IMR-90 (cell line): ENCODE measurements around the gene CFAP43. TPM values are rescaled to one million over a fixed set of nuclear protein-coding genes. Genes with fewer than 3 reads are reported as not detected.

Experiments
- ATAC-seq: fragments of 200-7000 bp; cut with Tn5 transposase; 2 replicates; pipeline ENCODE4 v1.9.1; 2020; ENCODE audit warnings: low read depth, mild to moderate bottlenecking, moderate library complexity
- BruUV-seq: library from RNA; stranded (reverse); fragments of 400-500 nt; replicated peaks from 2 replicates; lab custom pipeline; 2021; lab: Mats Ljungman, UMichigan
- CTCF ChIA-PET: fragments of 300-600 bp; formaldehyde crosslinking; extraction: SDS; loops from one replicate; lab custom pipeline; 2021; ENCODE audit warnings: antibody characterized with exemption; lab: Yijun Ruan, JAX
- POLR2A ChIA-PET: fragments of 300-600 bp; sonication (Branson Sonifier 250); formaldehyde crosslinking; loops from one replicate; lab custom pipeline; 2022; ENCODE audit warnings: antibody characterized with exemption; ENCODE audit not compliant: unreplicated experiment; lab: Charles Lee
- DNase-seq: peaks from one replicate; pipeline ENCODE4 v3.0.0; 2013
- H2AFZ ChIP-seq: replicated peaks from 2 replicates; pipeline ENCODE3; 2013; ENCODE audit warnings: low read length, mild to moderate bottlenecking; ENCODE audit not compliant: poor library complexity
- H2AK5ac ChIP-seq: 2 replicates; pipeline ENCODE4 v1.6.1; 2013; ENCODE audit warnings: low read depth, low read length, inconsistent platforms
- H2AK9ac ChIP-seq: replicated peaks from 2 replicates; pipeline ENCODE3; 2013; ENCODE audit warnings: mild to moderate bottlenecking, low read depth, low read length, moderate library complexity; ENCODE audit not compliant: poor library complexity
- H2BK120ac ChIP-seq: 2 replicates; pipeline ENCODE4 v1.6.1; 2013; ENCODE audit warnings: low read depth, low read length, inconsistent platforms
- H2BK15ac ChIP-seq: 3 replicates; pipeline ENCODE4 v1.6.1; 2013; ENCODE audit warnings: low read depth, low read length, inconsistent platforms
- H2BK20ac ChIP-seq: 2 replicates; pipeline ENCODE4 v1.6.1; 2013; ENCODE audit warnings: low read depth, mild to moderate bottlenecking, inconsistent platforms, low read length, moderate library complexity
- H2BK5ac ChIP-seq: 2 replicates; pipeline ENCODE4 v1.6.1; 2013; ENCODE audit warnings: mild to moderate bottlenecking, low read depth, low read length, inconsistent platforms; ENCODE audit not compliant: poor library complexity, severe bottlenecking
- H3K14ac ChIP-seq: replicated peaks from 2 replicates; pipeline ENCODE4 v1.6.1; 2013; ENCODE audit warnings: low read depth, low read length, inconsistent platforms
- H3K18ac ChIP-seq: 2 replicates; pipeline ENCODE4 v1.6.1; 2013; ENCODE audit warnings: low read depth, low read length, control low read depth
- H3K23ac ChIP-seq: 2 replicates; pipeline ENCODE4 v1.6.1; 2013; ENCODE audit warnings: low read depth, low read length, inconsistent platforms
- H3K27ac ChIP-seq: 2 replicates; pipeline ENCODE4 v1.5.1; 2013; ENCODE audit warnings: mild to moderate bottlenecking, control low read depth, low read length; ENCODE audit not compliant: insufficient read depth
- H3K27me3 ChIP-seq: 2 replicates; pipeline ENCODE4 v1.6.1; 2013; ENCODE audit warnings: low read length; ENCODE audit not compliant: control insufficient read depth, insufficient read depth
- H3K36me3 ChIP-seq: 2 replicates; pipeline ENCODE4 v1.6.1; 2013; ENCODE audit warnings: low read length, mixed read lengths; ENCODE audit not compliant: control insufficient read depth, insufficient read depth
- H3K4ac ChIP-seq: 2 replicates; pipeline ENCODE4 v1.6.1; 2013; ENCODE audit warnings: low read depth, low read length, inconsistent platforms
- H3K4me1 ChIP-seq: 2 replicates; pipeline ENCODE4 v1.6.1; 2013; ENCODE audit warnings: low read length, mixed read lengths; ENCODE audit not compliant: control insufficient read depth, insufficient read depth
- H3K4me2 ChIP-seq: 2 replicates; pipeline ENCODE4 v1.6.1; 2013; ENCODE audit warnings: low read depth, mild to moderate bottlenecking, control low read depth, low read length, moderate library complexity
- H3K4me3 ChIP-seq: 2 replicates; pipeline ENCODE4 v1.5.1; 2013; ENCODE audit warnings: low read depth, mild to moderate bottlenecking, control low read depth, low read length, moderate library complexity; ENCODE audit not compliant: insufficient read depth
- H3K56ac ChIP-seq: 2 replicates; pipeline ENCODE4 v1.6.1; 2013; ENCODE audit warnings: low read length, inconsistent platforms; ENCODE audit not compliant: insufficient read depth; ENCODE audit errors: extremely low read depth
- H3K79me1 ChIP-seq, 2 experiments: 2 replicates each; pipeline ENCODE4 v1.6.1; 2013; ENCODE audit warnings: low read length in 2 of 2, inconsistent platforms in 1 of 2, low read depth in 1 of 2
- H3K9ac ChIP-seq: 2 replicates; pipeline ENCODE4 v1.6.1; 2013; ENCODE audit warnings: low read depth, low read length, control low read depth
- H3K9me1 ChIP-seq: 2 replicates; pipeline ENCODE4 v1.6.1; 2013; ENCODE audit warnings: low read length, inconsistent platforms; ENCODE audit not compliant: insufficient read depth
- H3K9me3 ChIP-seq: 2 replicates; pipeline ENCODE4 v1.6.1; 2013; ENCODE audit warnings: low read length; ENCODE audit not compliant: control insufficient read depth, insufficient read depth
- H4K20me1 ChIP-seq: 2 replicates; pipeline ENCODE4 v1.6.1; 2013; ENCODE audit warnings: low read length, inconsistent platforms; ENCODE audit not compliant: insufficient read depth
- H4K5ac ChIP-seq: 2 replicates; pipeline ENCODE4 v1.6.1; 2013; ENCODE audit warnings: mild to moderate bottlenecking, low read depth, low read length, control low read depth
- H4K8ac ChIP-seq, 2 experiments: 2 replicates each; pipeline ENCODE4 v1.6.1; 2013; ENCODE audit warnings: low read depth in 2 of 2, low read length in 2 of 2, control low read depth in 1 of 2, inconsistent platforms in 1 of 2
- H4K91ac ChIP-seq: 2 replicates; pipeline ENCODE4 v1.6.1; 2013; ENCODE audit warnings: low read depth, low read length, inconsistent platforms; ENCODE audit not compliant: insufficient read depth
- BHLHE40 ChIP-seq: fragments of 150-350 bp; IDR thresholded peaks from 2 replicates; pipeline ENCODE4 v1.6.1; 2016; ENCODE audit warnings: mild to moderate bottlenecking, low read depth, low read length
- CEBPB ChIP-seq: IDR thresholded peaks from 2 replicates; pipeline ENCODE4 v1.6.1; 2012; ENCODE audit warnings: low read depth, low read length, improper control_type of control experiment
- CHD1 ChIP-seq: IDR thresholded peaks from 2 replicates; pipeline ENCODE4 v1.6.1; 2012; ENCODE audit warnings: low read depth, low read length, improper control_type of control experiment
- FOS ChIP-seq: fragments of 150-350 bp; IDR thresholded peaks from 2 replicates; pipeline ENCODE4 v1.6.1; 2016; ENCODE audit warnings: low read depth, low read length
- MAFK ChIP-seq: IDR thresholded peaks from 2 replicates; pipeline ENCODE4 v1.6.1; 2012; ENCODE audit warnings: low read depth, low read length, improper control_type of control experiment
- MAZ ChIP-seq: IDR thresholded peaks from 2 replicates; pipeline ENCODE4 v1.6.1; 2012; ENCODE audit warnings: low read depth, mild to moderate bottlenecking, low read length, improper control_type of control experiment, moderate library complexity, borderline replicate concordance
- MXI1 ChIP-seq: IDR thresholded peaks from 2 replicates; pipeline ENCODE4 v1.6.1; 2012; ENCODE audit warnings: low read depth, mild to moderate bottlenecking, low read length, moderate library complexity, borderline replicate concordance
- NFE2L2 ChIP-seq: fragments of 150-350 bp; IDR thresholded peaks from 2 replicates; pipeline ENCODE4 v1.6.1; 2016; ENCODE audit warnings: low read depth, mild to moderate bottlenecking, low read length
- POLR2A ChIP-seq: IDR thresholded peaks from 2 replicates; pipeline ENCODE4 v1.6.1; 2012; ENCODE audit warnings: mild to moderate bottlenecking, low read depth, low read length
- RAD21 ChIP-seq: IDR thresholded peaks from 2 replicates; pipeline ENCODE4 v1.6.1; 2012; ENCODE audit warnings: low read length, improper control_type of control experiment
- RCOR1 ChIP-seq: IDR thresholded peaks from 2 replicates; pipeline ENCODE4 v1.6.1; 2012; ENCODE audit warnings: mild to moderate bottlenecking, low read length, improper control_type of control experiment; ENCODE audit not compliant: insufficient replicate concordance
- SMC3 ChIP-seq: fragments of 150-350 bp; IDR thresholded peaks from 2 replicates; pipeline ENCODE4 v1.6.1; 2016; ENCODE audit warnings: low read depth, mild to moderate bottlenecking, antibody characterized with exemption, low read length, moderate library complexity
- WGBS, 2 experiments: methylation state at CpG; one replicate each; pipeline versions ENCODE4 v1.1.5 to v1.1.7; 2013; ENCODE audit warnings: missing lambda C conversion rate in 2 of 2; ENCODE audit not compliant: insufficient read length in 1 of 2; ENCODE audit errors: extremely low coverage in 2 of 2; 5-methylcytosine and 5-hydroxymethylcytosine counted together
- dilution Hi-C: fragments of 300-500 bp; cut with HindIII; formaldehyde crosslinking; loops from one replicate; pipeline ENCODE4 v1.14.3; 2018; ENCODE audit warnings: low sequenced_read_pairs; ENCODE audit not compliant: unreplicated experiment
- in situ Hi-C: fragments of 300-500 bp; cut with MboI; formaldehyde crosslinking; loops from 3 replicates; pipeline ENCODE4 v1.14.3; 2019; ENCODE audit warnings: low sequenced_read_pairs, inconsistent platforms, mixed read lengths
- intact Hi-C: fragments of 100-400 bp; cut with micrococcal nuclease; formaldehyde crosslinking; loops from 2 replicates; pipeline ENCODE4 v1.10.0; 2022
- polyA plus RNA-seq, 3 experiments: library from polyadenylated mRNA; depleted of rRNA; stranded (reverse); fragments of >200 nt; gene quantifications; 2 replicates each; pipeline ENCODE4 v1.2.3, GENCODE V29; 2012; ENCODE audit warnings: low replicate concordance in 1 of 3
- total RNA-seq: library from RNA; depleted of rRNA; stranded (reverse); fragments of >200 nt; gene quantifications from 2 replicates; pipeline ENCODE4 v1.2.3, GENCODE V29; 2012
- TF ChIP-seq, protein P1 (sequence below): conservative IDR thresholded peaks from 2 replicates; pipeline ENCODE4 v1.5.1; 2012; ENCODE audit warnings: mild to moderate bottlenecking, low read depth, low read length, improper control_type of control experiment
- TF ChIP-seq, protein P2 (sequence below): fragments of 150-350 bp; IDR thresholded peaks from 2 replicates; pipeline ENCODE4 v1.6.1; 2016; ENCODE audit warnings: low read depth, mild to moderate bottlenecking, low read length, moderate library complexity, borderline replicate concordance

The CFAP43 gene
- total and polyA plus RNA-seq, 2 of the 4 experiments (the other 2 are of a cell fraction) = under 0.01 to 0.05 TPM

DNA sequence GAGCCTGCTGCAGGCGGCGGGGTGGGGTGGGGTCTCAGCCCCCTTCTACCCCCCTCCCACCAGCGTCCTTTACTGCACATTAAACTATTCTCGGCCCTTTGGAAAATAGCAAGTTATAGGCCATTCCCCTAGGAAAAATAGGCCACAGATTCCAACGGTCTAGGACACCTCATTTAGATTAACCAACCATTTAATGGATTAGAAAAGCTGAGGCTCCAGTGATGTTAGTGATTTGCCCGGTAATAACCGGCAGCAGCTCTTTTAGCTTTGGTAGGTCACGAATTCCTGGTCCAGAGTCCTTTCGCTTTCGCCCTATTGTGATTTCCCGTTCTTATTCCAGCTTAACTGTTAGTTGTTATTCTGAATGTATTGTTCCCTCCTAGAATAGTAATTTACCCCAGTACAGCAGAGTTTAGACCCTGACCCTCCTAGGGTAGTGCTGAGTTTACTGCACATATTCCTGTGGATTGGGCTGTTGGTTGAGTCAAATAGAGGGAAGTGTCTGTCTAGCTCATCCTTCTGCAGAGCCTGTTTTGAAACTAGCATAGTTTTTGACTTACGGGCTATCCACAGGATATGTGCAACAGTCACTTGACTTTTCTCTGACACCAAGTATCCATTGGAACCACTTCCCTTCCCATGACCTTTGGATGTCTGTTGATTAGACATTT, 23.3 kb upstream of the CFAP43 start:
- TSS peak; percentile 54 for BruUV-seq
- Histone ChIP-seq H3K36me3 (peaks cover 19% of the 10 kb centered on the region), H2BK5ac (peak overlapping the region; percentile 90), H2AK9ac (peak overlapping the region; percentile 95), H3K9me3 (no peaks in the 10 kb centered on the region), H2BK120ac (peak overlapping the region; percentile 58; the same call in 1 of the 2 replicates), H4K20me1 (peaks cover 21% of the 10 kb centered on the region; the same call in 1 of the 2 replicates), H3K9ac (peak overlapping the region; percentile 96), H4K91ac (peak overlapping the region; percentile 49), H3K4me1 (peaks cover 13% of the 10 kb centered on the region), H2AFZ (peak overlapping the region; percentile 92), H4K5ac (peak overlapping the region; percentile 53), H2BK15ac (no peak overlapping the region; the same call in 2 of the 3 replicates), H3K56ac (peak overlapping the region; percentile 91), H3K4me2 (peak overlapping the region; percentile 97), H3K4me3 (peak overlapping the region; percentile 96), H3K14ac (peak overlapping the region; percentile 86), H3K4ac (peak overlapping the region; percentile 68), H3K9me1 (peaks cover 10% of the 10 kb centered on the region; the same call in 1 of the 2 replicates), H3K79me1 (peaks cover 9 to 30% of the 10 kb centered on the region in 2 experiments; a peak in 2 of 4 replicates), H3K27ac (peak overlapping the region; percentile 96), H2BK20ac (no peak overlapping the region), H3K27me3 (no peaks in the 10 kb centered on the region), H4K8ac (peak overlapping the region; percentile 83 to 96), H2AK5ac (peak overlapping the region; percentile 81; the same call in 1 of the 2 replicates), H3K18ac (peak overlapping the region; percentile 90), H3K23ac (peak overlapping the region; percentile 92)
- dilution Hi-C loops = no loop called here
- CTCF ChIA-PET = interaction anchor here (1.3 to 2.3 kb wide), 2 partner anchors 19 to 45 kb away, joined by 6 to 11 read pairs; no protein-coding TSS in a partner anchor
- in situ Hi-C loops = no loop called here
- intact Hi-C loops = loop anchor here (1.0 to 2.0 kb wide), 2 partner anchors 134 to 211 kb away; no protein-coding TSS in a partner anchor
- DNase-seq (peak; percentile 90), ATAC-seq (peak; percentile 61)
- no CpG with 5 or more reads among the region's 12 CpGs for WGBS, 2 experiments
- POLR2A ChIA-PET = no interaction called here
- TF ChIP-seq NFE2L2 = no peak
- TF ChIP-seq RAD21 = no peak
- no peak for TF ChIP-seq RCOR1
- TF ChIP-seq MAFK = no peak
- 0 out of 2 replicates have a peak, but pooled peaks have one; percentile 44 for TF ChIP-seq CHD1
- 0 out of 2 replicates have a peak, but pooled peaks have one; percentile 14 for TF ChIP-seq FOS
- peak; percentile 90 for TF ChIP-seq CEBPB
- TF ChIP-seq MAZ = no peak
- no peak for TF ChIP-seq SMC3
- TF ChIP-seq, protein P1, sequence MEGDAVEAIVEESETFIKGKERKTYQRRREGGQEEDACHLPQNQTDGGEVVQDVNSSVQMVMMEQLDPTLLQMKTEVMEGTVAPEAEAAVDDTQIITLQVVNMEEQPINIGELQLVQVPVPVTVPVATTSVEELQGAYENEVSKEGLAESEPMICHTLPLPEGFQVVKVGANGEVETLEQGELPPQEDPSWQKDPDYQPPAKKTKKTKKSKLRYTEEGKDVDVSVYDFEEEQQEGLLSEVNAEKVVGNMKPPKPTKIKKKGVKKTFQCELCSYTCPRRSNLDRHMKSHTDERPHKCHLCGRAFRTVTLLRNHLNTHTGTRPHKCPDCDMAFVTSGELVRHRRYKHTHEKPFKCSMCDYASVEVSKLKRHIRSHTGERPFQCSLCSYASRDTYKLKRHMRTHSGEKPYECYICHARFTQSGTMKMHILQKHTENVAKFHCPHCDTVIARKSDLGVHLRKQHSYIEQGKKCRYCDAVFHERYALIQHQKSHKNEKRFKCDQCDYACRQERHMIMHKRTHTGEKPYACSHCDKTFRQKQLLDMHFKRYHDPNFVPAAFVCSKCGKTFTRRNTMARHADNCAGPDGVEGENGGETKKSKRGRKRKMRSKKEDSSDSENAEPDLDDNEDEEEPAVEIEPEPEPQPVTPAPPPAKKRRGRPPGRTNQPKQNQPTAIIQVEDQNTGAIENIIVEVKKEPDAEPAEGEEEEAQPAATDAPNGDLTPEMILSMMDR = no peak
- TF ChIP-seq MXI1 = no peak
- TF ChIP-seq BHLHE40 = no peak
- TF ChIP-seq, protein P2, sequence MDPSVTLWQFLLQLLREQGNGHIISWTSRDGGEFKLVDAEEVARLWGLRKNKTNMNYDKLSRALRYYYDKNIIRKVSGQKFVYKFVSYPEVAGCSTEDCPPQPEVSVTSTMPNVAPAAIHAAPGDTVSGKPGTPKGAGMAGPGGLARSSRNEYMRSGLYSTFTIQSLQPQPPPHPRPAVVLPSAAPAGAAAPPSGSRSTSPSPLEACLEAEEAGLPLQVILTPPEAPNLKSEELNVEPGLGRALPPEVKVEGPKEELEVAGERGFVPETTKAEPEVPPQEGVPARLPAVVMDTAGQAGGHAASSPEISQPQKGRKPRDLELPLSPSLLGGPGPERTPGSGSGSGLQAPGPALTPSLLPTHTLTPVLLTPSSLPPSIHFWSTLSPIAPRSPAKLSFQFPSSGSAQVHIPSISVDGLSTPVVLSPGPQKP = no peak
- TF ChIP-seq POLR2A = peak; percentile 91
